ENCODE measurements around the gene PCDH17.

PCDH17 gene

GRCh38 chr13:57725480-57725879, 93.9 kb downstream of the PCDH17 start:
- Histone ChIP-seq H3K27me3 (ENCODE audit: insufficient read depth, low read length) (no peaks in the 10 kb centered on the region), H3K9me2 (ENCODE audit: low read depth, low read length) (no peaks in the 10 kb centered on the region), H3K79me2 (ENCODE audit: insufficient read depth, low read length) (no peaks in the 10 kb centered on the region), H3K4me3 (ENCODE audit: low read depth, low read length, poor library complexity, severe bottlenecking) (no peak overlapping the region), H3K4me1 (ENCODE audit: insufficient read depth, low read length, severe bottlenecking) (no peaks in the 10 kb centered on the region), H3K27ac (ENCODE audit: low read depth, low read length, poor library complexity, severe bottlenecking) (no peak overlapping the region), H3F3A (ENCODE audit: insufficient read depth, low read length) (no peaks in the 10 kb centered on the region), H3K9me3 (ENCODE audit: low read length) (no peaks in the 10 kb centered on the region), H3K36me3 (ENCODE audit: insufficient read depth, low read length) (no peaks in the 10 kb centered on the region), H2AFZ (ENCODE audit: low read length) (no peak overlapping the region), H3K9ac (ENCODE audit: low read length) (no peak overlapping the region), H3K4me2 (ENCODE audit: low read length) (no peak overlapping the region), H4K20me1 (ENCODE audit: insufficient read depth, low read length) (no peaks in the 10 kb centered on the region)
- TF ChIP-seq CTCF (IDR thresholded peaks at IDR 0.05; ENCODE audit: low read length), result no peak
- no peak for TF ChIP-seq EZH2 (IDR thresholded peaks at IDR 0.05; ENCODE audit: borderline replicate concordance, low read length)

GRCh38 chr13:57726981-57727380, 95.4 kb downstream of the PCDH17 start:
- H2AFZ ChIP-seq (ENCODE audit: low read length), result no peak overlapping the region
- H3K9ac ChIP-seq (ENCODE audit: low read length), result no peak overlapping the region

GRCh38 chr13:57734306-57734705, 102.8 kb downstream of the PCDH17 start:
- no peaks in the 10 kb centered on the region for H3K9me2 ChIP-seq (ENCODE audit: low read depth, low read length)
- no peaks in the 10 kb centered on the region for H3K79me2 ChIP-seq (ENCODE audit: insufficient read depth, low read length)
- no peaks in the 10 kb centered on the region for H4K20me1 ChIP-seq (ENCODE audit: insufficient read depth, low read length)
- H3K9me3 ChIP-seq (ENCODE audit: low read length), result no peaks in the 10 kb centered on the region
- no peak for TF ChIP-seq EZH2 (IDR thresholded peaks at IDR 0.05; ENCODE audit: borderline replicate concordance, low read length)
- no peak for TF ChIP-seq CTCF (IDR thresholded peaks at IDR 0.05; ENCODE audit: low read length)
- H3K27me3 ChIP-seq (ENCODE audit: insufficient read depth, low read length), result no peaks in the 10 kb centered on the region
- no peak overlapping the region for H3K4me3 ChIP-seq (ENCODE audit: low read depth, low read length, poor library complexity, severe bottlenecking)
- no peak overlapping the region for H3K9ac ChIP-seq (ENCODE audit: low read length)
- H3K27ac ChIP-seq (ENCODE audit: low read depth, low read length, poor library complexity, severe bottlenecking), result no peak overlapping the region
- no peaks in the 10 kb centered on the region for H3K4me1 ChIP-seq (ENCODE audit: insufficient read depth, low read length, severe bottlenecking)
- H3K36me3 ChIP-seq (ENCODE audit: insufficient read depth, low read length), result no peaks in the 10 kb centered on the region
- H3K4me2 ChIP-seq (ENCODE audit: low read length), result no peak overlapping the region
- H2AFZ ChIP-seq (ENCODE audit: low read length), result no peak overlapping the region
- H3F3A ChIP-seq (ENCODE audit: insufficient read depth, low read length), result no peaks in the 10 kb centered on the region

More at GRCh38 chr13:57726981-57727380, 95.4 kb downstream of the PCDH17 start:
- Histone ChIP-seq H3K27me3 (ENCODE audit: insufficient read depth, low read length) (no peaks in the 10 kb centered on the region), H4K20me1 (ENCODE audit: insufficient read depth, low read length) (no peaks in the 10 kb centered on the region), H3K9me2 (ENCODE audit: low read depth, low read length) (no peaks in the 10 kb centered on the region), H3K4me1 (ENCODE audit: insufficient read depth, low read length, severe bottlenecking) (no peaks in the 10 kb centered on the region), H3K9me3 (ENCODE audit: low read length) (no peaks in the 10 kb centered on the region), H3K4me2 (ENCODE audit: low read length) (no peak overlapping the region), H3K79me2 (ENCODE audit: insufficient read depth, low read length) (no peaks in the 10 kb centered on the region), H3F3A (ENCODE audit: insufficient read depth, low read length) (no peaks in the 10 kb centered on the region), H3K27ac (ENCODE audit: low read depth, low read length, poor library complexity, severe bottlenecking) (no peak overlapping the region), H3K36me3 (ENCODE audit: insufficient read depth, low read length) (no peaks in the 10 kb centered on the region), H3K4me3 (ENCODE audit: low read depth, low read length, poor library complexity, severe bottlenecking) (no peak overlapping the region)
- TF ChIP-seq EZH2 (IDR thresholded peaks at IDR 0.05; ENCODE audit: borderline replicate concordance, low read length) (no peak), CTCF (IDR thresholded peaks at IDR 0.05; ENCODE audit: low read length) (no peak)

Data from OCI-LY1 (cell line).